Measurements from ENCODE around the gene TRHDE.

TRHDE gene

GRCh38 chr12:72523754-72524153 is 251.6 kb downstream of the TRHDE start:
- H3K36me3 ChIP-seq (ENCODE audit: control insufficient read depth, insufficient read depth, low read length), result no peaks in the 10 kb centered on the region
- H3K27me3 ChIP-seq (ENCODE audit: control insufficient read depth, insufficient read depth, low read length), result no peaks in the 10 kb centered on the region
- no peak overlapping the region for H3K9ac ChIP-seq (ENCODE audit: low read depth, low read length)
- H3K4me3 ChIP-seq (ENCODE audit: low read depth, low read length), result no peak overlapping the region
- no peaks in the 10 kb centered on the region for H3K9me3 ChIP-seq (ENCODE audit: control insufficient read depth, insufficient read depth, low read length)
- no peaks in the 10 kb centered on the region for H3K4me1 ChIP-seq (ENCODE audit: control insufficient read depth, insufficient read depth, low read length)

- Histone ChIP-seq H3K27me3 (ENCODE audit: control insufficient read depth, insufficient read depth, low read length) (no peaks in the 10 kb centered on the region), H3K9ac (ENCODE audit: low read depth, low read length) (no peak overlapping the region), H3K36me3 (ENCODE audit: control insufficient read depth, insufficient read depth, low read length) (no peaks in the 10 kb centered on the region), H3K9me3 (ENCODE audit: control insufficient read depth, insufficient read depth, low read length) (no peaks in the 10 kb centered on the region), H3K4me3 (ENCODE audit: low read depth, low read length) (no peak overlapping the region), H3K4me1 (ENCODE audit: control insufficient read depth, insufficient read depth, low read length) (peaks cover 5% of the 10 kb centered on the region)
These were observed 263.2 kb downstream of the TRHDE start for GRCh38 chr12:72535212-72535990.

- Histone ChIP-seq H3K9ac (ENCODE audit: low read depth, low read length) (no peak overlapping the region), H3K36me3 (ENCODE audit: control insufficient read depth, insufficient read depth, low read length) (no peaks in the 10 kb centered on the region), H3K4me1 (ENCODE audit: control insufficient read depth, insufficient read depth, low read length) (no peaks in the 10 kb centered on the region), H3K9me3 (ENCODE audit: control insufficient read depth, insufficient read depth, low read length) (no peaks in the 10 kb centered on the region), H3K27me3 (ENCODE audit: control insufficient read depth, insufficient read depth, low read length) (no peaks in the 10 kb centered on the region), H3K4me3 (ENCODE audit: low read depth, low read length) (no peak overlapping the region)
These were observed 268.6 kb downstream of the TRHDE start for GRCh38 chr12:72540811-72541210.

GRCh38 chr12:72543777-72544467 is 271.8 kb downstream of the TRHDE start:
- Histone ChIP-seq H3K27me3 (ENCODE audit: control insufficient read depth, insufficient read depth, low read length) (no peaks in the 10 kb centered on the region), H3K9me3 (ENCODE audit: control insufficient read depth, insufficient read depth, low read length) (no peaks in the 10 kb centered on the region), H3K4me3 (ENCODE audit: low read depth, low read length) (no peak overlapping the region), H3K9ac (ENCODE audit: low read depth, low read length) (no peak overlapping the region), H3K4me1 (ENCODE audit: control insufficient read depth, insufficient read depth, low read length) (peaks cover 3% of the 10 kb centered on the region), H3K36me3 (ENCODE audit: control insufficient read depth, insufficient read depth, low read length) (no peaks in the 10 kb centered on the region)

- H3K9ac ChIP-seq (ENCODE audit: low read depth, low read length), result no peak overlapping the region
- H3K27me3 ChIP-seq (ENCODE audit: control insufficient read depth, insufficient read depth, low read length), result no peaks in the 10 kb centered on the region
- H3K36me3 ChIP-seq (ENCODE audit: control insufficient read depth, insufficient read depth, low read length), result no peaks in the 10 kb centered on the region
- H3K9me3 ChIP-seq (ENCODE audit: control insufficient read depth, insufficient read depth, low read length), result no peaks in the 10 kb centered on the region
- H3K4me1 ChIP-seq (ENCODE audit: control insufficient read depth, insufficient read depth, low read length), result peaks cover 3% of the 10 kb centered on the region
- H3K4me3 ChIP-seq (ENCODE audit: low read depth, low read length), result no peak overlapping the region
These were observed 273.9 kb downstream of the TRHDE start for GRCh38 chr12:72546106-72546505.

GRCh38 chr12:72547573-72547972 is 275.4 kb downstream of the TRHDE start:
- Histone ChIP-seq H3K4me3 (ENCODE audit: low read depth, low read length) (no peak overlapping the region), H3K36me3 (ENCODE audit: control insufficient read depth, insufficient read depth, low read length) (no peaks in the 10 kb centered on the region), H3K9me3 (ENCODE audit: control insufficient read depth, insufficient read depth, low read length) (no peaks in the 10 kb centered on the region), H3K27me3 (ENCODE audit: control insufficient read depth, insufficient read depth, low read length) (no peaks in the 10 kb centered on the region), H3K4me1 (ENCODE audit: control insufficient read depth, insufficient read depth, low read length) (peaks cover 3% of the 10 kb centered on the region), H3K9ac (ENCODE audit: low read depth, low read length) (no peak overlapping the region)

GRCh38 chr12:72549184-72549583 is 277.0 kb downstream of the TRHDE start:
- no peaks in the 10 kb centered on the region for H3K36me3 ChIP-seq (ENCODE audit: control insufficient read depth, insufficient read depth, low read length)
- H3K9me3 ChIP-seq (ENCODE audit: control insufficient read depth, insufficient read depth, low read length), result no peaks in the 10 kb centered on the region
- H3K9ac ChIP-seq (ENCODE audit: low read depth, low read length), result no peak overlapping the region
- no peak overlapping the region for H3K4me3 ChIP-seq (ENCODE audit: low read depth, low read length)
- H3K27me3 ChIP-seq (ENCODE audit: control insufficient read depth, insufficient read depth, low read length), result no peaks in the 10 kb centered on the region
- peaks cover 3% of the 10 kb centered on the region for H3K4me1 ChIP-seq (ENCODE audit: control insufficient read depth, insufficient read depth, low read length)

- H3K9me3 ChIP-seq (ENCODE audit: control insufficient read depth, insufficient read depth, low read length), result no peaks in the 10 kb centered on the region
- H3K4me1 ChIP-seq (ENCODE audit: control insufficient read depth, insufficient read depth, low read length), result no peaks in the 10 kb centered on the region
- H3K9ac ChIP-seq (ENCODE audit: low read depth, low read length), result no peak overlapping the region
- no peak overlapping the region for H3K4me3 ChIP-seq (ENCODE audit: low read depth, low read length)
- H3K36me3 ChIP-seq (ENCODE audit: control insufficient read depth, insufficient read depth, low read length), result no peaks in the 10 kb centered on the region
- no peaks in the 10 kb centered on the region for H3K27me3 ChIP-seq (ENCODE audit: control insufficient read depth, insufficient read depth, low read length)
These were observed 288.0 kb downstream of the TRHDE start for GRCh38 chr12:72560003-72560769.

GRCh38 chr12:72570601-72571000 is 298.4 kb downstream of the TRHDE start:
- Histone ChIP-seq H3K4me3 (ENCODE audit: low read depth, low read length) (no peak overlapping the region), H3K4me1 (ENCODE audit: control insufficient read depth, insufficient read depth, low read length) (no peaks in the 10 kb centered on the region), H3K9ac (ENCODE audit: low read depth, low read length) (no peak overlapping the region), H3K27me3 (ENCODE audit: control insufficient read depth, insufficient read depth, low read length) (no peaks in the 10 kb centered on the region), H3K9me3 (ENCODE audit: control insufficient read depth, insufficient read depth, low read length) (no peaks in the 10 kb centered on the region), H3K36me3 (ENCODE audit: control insufficient read depth, insufficient read depth, low read length) (no peaks in the 10 kb centered on the region)

- no peaks in the 10 kb centered on the region for H3K4me1 ChIP-seq (ENCODE audit: control insufficient read depth, insufficient read depth, low read length)
- no peak overlapping the region for H3K9ac ChIP-seq (ENCODE audit: low read depth, low read length)
- H3K9me3 ChIP-seq (ENCODE audit: control insufficient read depth, insufficient read depth, low read length), result no peaks in the 10 kb centered on the region
- no peaks in the 10 kb centered on the region for H3K36me3 ChIP-seq (ENCODE audit: control insufficient read depth, insufficient read depth, low read length)
- no peak overlapping the region for H3K4me3 ChIP-seq (ENCODE audit: low read depth, low read length)
- no peaks in the 10 kb centered on the region for H3K27me3 ChIP-seq (ENCODE audit: control insufficient read depth, insufficient read depth, low read length)
These were observed 302.0 kb downstream of the TRHDE start for GRCh38 chr12:72574138-72574537.

- no peak overlapping the region for H3K9ac ChIP-seq (ENCODE audit: low read depth, low read length)
- H3K4me3 ChIP-seq (ENCODE audit: low read depth, low read length), result no peak overlapping the region
- no peaks in the 10 kb centered on the region for H3K36me3 ChIP-seq (ENCODE audit: control insufficient read depth, insufficient read depth, low read length)
- H3K4me1 ChIP-seq (ENCODE audit: control insufficient read depth, insufficient read depth, low read length), result no peaks in the 10 kb centered on the region
- no peaks in the 10 kb centered on the region for H3K27me3 ChIP-seq (ENCODE audit: control insufficient read depth, insufficient read depth, low read length)
- no peaks in the 10 kb centered on the region for H3K9me3 ChIP-seq (ENCODE audit: control insufficient read depth, insufficient read depth, low read length)
These were observed 306.2 kb downstream of the TRHDE start for GRCh38 chr12:72578327-72578726.

All from iPS-15b (cell line).